Forelimb muscle (tissue), 1 donor: ENCODE results near the gene SERPINA6. TPM values are rescaled to one million over a fixed set of nuclear protein-coding genes. Genes with fewer than 3 reads are reported as not detected.
"Not testable (repeated sequence)": the region's sequence is repeated elsewhere in the genome, so short reads cannot be mapped to it uniquely, and the experiment has no call there.

Experiments used
- DNase-seq: peaks from one replicate; pipeline ENCODE4 v3.0.0-alpha.2; 2013; ENCODE audit warnings: low read depth
- polyA plus RNA-seq: library from polyadenylated mRNA; unstranded; fragments of 120-200 nt; gene quantifications from one replicate; pipeline ENCODE4 v1.2.1, GENCODE V29; 2013; ENCODE audit not compliant: insufficient read length

Gene SERPINA6
- not detected for polyA plus RNA-seq

- DNase-seq: no peak
Observed at GRCh38 chr14:94322648-94323570, at the start of gene SERPINA6. Gene SERPINA6 (minus strand): TSS chr14:94323336. CDS start chr14:94314648, 8,688 bp downstream.

- DNase-seq: no peak
Observed at GRCh38 chr14:94372021-94372605, 49.0 kb upstream of the SERPINA6 start.

DNA sequence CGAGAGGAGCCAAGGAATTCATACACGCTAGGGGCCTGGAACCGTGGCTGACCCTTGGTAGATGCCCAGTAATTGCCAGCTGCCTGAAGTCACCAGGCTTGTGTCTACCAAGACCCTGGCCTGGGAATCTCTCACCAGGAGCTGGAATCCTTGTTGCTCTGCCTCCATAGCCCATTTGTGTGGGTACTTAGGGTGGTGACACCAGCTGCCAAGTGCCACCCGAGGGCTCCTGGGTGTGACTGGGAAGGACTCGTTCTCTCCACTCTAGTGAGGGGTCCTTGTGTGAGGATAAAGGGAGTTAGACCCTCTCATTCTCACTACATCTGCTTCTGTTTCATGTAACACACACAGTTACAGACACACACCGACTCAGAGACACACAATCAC is 47.4 kb upstream of the SERPINA6 start:
- no peak for DNase-seq

GRCh38 chr14:94369766-94370523 is 46.8 kb upstream of the SERPINA6 start:
- not testable (repeated sequence) for DNase-seq

DNA sequence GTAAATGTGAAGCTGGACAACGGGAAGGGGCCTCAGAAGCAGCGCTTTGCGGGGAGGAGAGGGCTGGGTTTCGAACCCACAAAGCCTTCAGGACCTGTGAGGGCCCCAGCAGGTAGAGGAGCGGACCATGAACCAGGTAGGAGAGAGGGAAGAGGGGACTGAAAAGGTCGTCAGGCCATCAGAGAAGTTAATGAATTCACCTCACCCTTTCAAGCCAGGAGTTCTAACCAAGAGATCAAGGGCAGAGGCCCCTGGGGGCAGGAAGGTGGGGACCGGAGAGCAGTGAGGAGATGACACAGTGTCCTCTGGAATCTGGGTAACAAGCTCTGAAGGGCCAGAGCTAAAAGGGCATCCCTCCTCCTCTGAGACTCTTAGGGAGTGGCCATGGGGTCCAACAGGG is 45.8 kb upstream of the SERPINA6 start:
- DNase-seq: no peak

GRCh38 chr14:94368243-94368590 is 45.1 kb upstream of the SERPINA6 start:
- DNase-seq: no peak

DNA sequence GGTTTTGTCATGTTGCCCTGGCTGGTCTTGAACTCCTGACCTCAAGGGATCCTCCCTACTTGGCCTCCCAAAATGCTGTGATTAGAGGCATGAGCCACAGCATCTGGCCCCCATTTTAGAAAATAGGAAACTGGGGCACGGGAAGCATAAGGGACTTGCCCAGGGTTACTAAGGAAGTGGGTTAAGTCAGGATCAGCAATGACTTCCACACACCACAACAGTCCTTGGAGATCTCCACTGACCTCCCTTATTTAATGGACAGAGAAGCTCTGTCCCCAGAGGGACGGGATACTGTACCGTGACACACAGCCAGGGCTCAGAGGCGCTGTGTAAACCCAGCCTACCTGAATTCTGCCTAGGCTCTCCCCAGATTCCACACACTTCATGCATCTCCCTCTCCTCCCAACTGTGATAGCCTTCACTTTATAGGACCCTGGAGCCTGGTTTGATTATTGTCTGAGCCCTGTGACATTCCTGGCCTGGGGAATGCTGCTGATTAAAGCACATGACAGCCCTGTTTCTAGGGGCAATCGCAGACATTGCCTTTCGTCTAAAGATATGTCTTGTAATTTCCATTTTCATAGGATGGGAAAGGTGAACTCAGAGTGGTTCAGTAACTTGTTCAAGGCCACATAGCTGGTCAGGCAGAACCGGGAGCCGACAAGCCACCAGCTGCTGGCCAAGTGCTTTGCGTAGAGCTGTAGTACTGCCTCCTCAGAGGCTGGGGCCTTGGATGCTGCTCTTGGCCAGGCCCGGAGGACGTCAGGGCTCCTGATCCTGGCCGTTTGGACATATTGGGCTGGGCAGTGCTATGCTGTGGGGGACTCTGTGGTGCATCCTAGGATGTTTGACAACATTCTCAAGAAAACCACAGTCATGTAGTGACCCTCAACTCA is 44.5 kb upstream of the SERPINA6 start:
- DNase-seq: no peak

GRCh38 chr14:94366146-94366915 is 43.2 kb upstream of the SERPINA6 start, which contains the start of gene SERPINA2:
Gene SERPINA2 (minus strand): TSS chr14:94366698.
- DNase-seq: no peak

- DNase-seq: no peak
Observed at GRCh38 chr14:94365624-94366023, 42.5 kb upstream of the SERPINA6 start.

- DNase-seq: no peak
Observed at GRCh38 chr14:94364964-94365363, 41.8 kb upstream of the SERPINA6 start.

DNA sequence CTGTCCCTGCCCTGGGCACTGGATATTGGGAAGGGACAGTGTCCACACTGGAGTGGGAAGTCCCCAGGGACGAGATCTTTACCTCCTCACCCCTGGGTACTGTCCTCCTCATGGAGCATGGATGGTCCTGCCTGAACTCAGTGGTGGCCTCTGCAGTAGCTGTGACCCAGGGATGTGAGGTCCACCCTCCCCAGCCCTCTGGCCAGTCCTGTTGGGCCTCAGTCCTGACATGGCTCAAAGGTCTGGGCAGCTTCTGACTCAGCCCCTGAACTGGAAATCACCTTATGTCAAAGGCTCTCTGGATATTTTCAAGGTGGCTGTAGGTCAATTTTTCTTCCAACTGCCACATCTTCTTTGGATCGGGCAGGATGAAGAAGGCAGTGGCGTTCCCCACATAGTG is 40.9 kb upstream of the SERPINA6 start:
- DNase-seq: no peak

- no peak for DNase-seq
Observed at GRCh38 chr14:94363151-94363624, 40.1 kb upstream of the SERPINA6 start.

- DNase-seq: no peak
Observed at GRCh38 chr14:94362614-94363133, 39.5 kb upstream of the SERPINA6 start.

- no peak for DNase-seq
Observed at GRCh38 chr14:94361682-94362081, 38.5 kb upstream of the SERPINA6 start.

DNA sequence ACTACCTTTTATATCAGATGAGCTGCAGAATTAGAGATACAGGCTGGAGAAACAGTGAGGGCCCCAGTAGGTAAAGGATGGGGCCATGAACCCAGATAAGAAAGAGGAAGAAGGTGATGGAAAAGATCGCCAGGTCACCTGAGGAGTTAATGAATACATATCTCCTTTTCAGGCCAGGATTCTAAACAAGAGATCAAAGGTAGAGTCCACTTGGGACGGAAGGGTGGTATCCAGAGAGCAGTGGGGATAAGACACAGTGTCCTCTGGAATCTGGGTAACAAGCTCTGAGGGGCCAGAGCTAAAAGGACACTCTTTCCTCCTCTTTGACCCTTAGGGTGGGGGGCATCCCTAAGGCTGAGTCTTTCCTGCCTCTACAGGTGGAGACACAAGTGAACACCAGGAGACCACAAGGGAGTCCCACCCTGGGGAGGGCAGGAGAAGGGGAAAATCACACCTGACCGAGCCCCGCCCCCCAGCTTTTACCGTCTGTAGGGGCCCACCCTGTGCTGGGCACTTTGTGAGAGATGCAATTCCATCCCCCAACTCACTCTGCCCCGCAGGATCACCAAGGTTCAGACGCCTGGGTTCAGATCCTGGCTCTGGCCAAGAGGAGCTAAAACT is 37.9 kb upstream of the SERPINA6 start:
- DNase-seq: no peak

GRCh38 chr14:94357166-94357565 is 34.0 kb upstream of the SERPINA6 start:
- no peak for DNase-seq

DNA sequence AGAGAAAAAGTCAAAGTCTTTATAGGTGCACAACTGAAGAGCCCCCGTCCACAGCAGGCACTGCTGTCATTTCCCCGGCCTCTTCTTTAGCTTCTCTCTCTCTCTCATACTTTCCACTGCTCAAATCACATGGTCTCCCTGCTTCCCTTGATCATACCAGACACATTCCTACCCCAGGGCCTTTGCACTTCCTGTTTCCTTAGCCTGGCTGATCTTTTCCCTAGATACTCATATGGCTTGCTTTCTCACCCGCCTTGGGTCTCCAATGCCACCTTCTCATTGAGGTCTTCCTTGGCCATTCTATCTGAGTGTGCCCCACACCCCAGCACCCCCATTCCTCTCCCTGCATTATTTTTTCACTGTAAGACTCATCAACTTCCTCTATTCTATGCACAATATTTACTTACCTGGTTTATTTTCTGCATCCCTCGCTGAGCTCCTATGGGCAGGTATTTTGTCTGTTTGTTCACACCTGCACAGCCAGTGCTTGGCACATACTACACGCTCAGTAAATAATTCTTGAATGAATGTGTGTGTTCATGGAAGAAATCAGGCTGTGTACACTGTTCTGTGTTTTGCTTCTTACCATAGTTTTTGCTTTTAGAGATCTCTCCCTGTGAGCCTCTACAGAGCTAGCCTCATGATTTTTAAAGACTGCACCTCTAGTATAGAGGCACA is 33.4 kb upstream of the SERPINA6 start:
- DNase-seq: no peak

DNA sequence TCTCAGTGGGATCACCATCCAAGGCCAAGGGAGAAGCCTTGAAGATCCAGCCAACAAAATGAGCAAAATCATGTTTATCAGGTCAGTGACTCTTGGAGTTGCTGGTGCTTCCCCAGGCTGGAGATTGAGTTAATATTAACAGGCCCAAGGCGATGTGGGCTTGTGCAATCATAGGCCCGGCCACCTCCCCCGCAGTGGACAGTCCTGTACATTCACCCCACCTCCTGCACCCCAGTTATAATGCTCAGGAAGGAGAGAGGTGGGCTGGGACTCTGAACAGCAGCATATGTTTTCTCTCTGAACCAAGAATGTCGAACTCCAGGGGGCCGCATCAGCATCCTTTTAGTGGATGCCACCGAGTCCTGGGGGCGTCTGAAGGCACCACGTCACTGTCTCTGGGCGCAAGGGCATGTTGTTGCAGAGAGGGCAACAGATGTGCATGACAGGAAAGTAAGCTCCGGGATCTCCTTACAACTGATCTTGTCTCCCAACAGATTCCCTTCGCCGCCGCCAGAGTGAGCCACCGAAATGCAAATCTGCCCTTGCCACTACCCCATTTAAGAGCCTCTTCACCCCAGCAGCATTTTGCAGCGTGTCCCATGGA is 32.2 kb upstream of the SERPINA6 start:
- DNase-seq: no peak
